Raji (cell line): ENCODE data around the gene ADAD2.

Experiments used
- POLR2A ChIP-seq: IDR thresholded peaks from 2 replicates; pipeline ENCODE4 v1.6.1; 2011; ENCODE audit warnings: low read depth, low read length, control low read depth; ENCODE audit not compliant: insufficient read depth

ADAD2 gene

GRCh38 chr16:84183572-84183875 is 7.4 kb upstream of the ADAD2 start:
- no peak for TF ChIP-seq POLR2A

DNA sequence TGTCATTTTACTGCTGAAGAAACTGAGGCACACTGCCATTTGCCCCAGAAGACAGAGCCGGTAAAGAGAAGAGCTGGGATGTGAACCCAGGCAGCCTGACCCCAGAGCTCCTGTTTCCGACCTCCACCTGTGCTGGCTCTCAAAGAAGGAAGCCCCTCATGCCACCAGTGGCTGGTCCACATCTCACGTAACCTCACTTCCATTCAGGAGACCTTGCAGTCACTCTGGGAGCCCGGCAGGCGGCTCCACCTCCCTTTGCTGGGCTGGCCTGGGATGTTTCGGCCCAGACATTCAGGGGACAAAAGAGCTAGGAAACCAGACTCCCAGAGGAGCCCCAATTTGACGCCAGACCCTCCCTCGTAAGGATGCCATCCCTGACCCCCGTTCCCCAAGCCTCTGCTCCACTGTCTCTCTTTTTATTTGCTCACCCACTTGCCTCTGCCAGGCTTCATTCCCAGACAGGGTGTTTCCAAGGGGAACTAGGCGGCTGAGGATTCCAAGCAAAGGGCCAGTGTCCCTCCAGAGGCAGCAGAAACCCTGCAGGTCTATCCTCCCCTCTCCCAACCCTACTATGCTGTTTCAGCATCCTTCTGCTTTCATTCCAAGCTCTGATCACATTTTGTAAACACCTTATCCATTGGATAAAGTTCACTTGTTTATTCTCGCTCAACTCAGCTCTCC is 6.9 kb upstream of the ADAD2 start:
- TF ChIP-seq POLR2A: no peak

GRCh38 chr16:84184775-84185174 is 6.2 kb upstream of the ADAD2 start:
- no peak for TF ChIP-seq POLR2A

- peak; percentile 84 for TF ChIP-seq POLR2A
Observed at GRCh38 chr16:84186685-84187437, 4.1 kb upstream of the ADAD2 start, which contains the start of gene TAF1C. Gene TAF1C (minus strand): TSS chr16:84187057. CDS start chr16:84184988, 2,069 bp downstream.

- TF ChIP-seq POLR2A: no peak
Observed at GRCh38 chr16:84191466-84191865, 509 bp downstream of the ADAD2 start.

- no peak for TF ChIP-seq POLR2A
Observed at GRCh38 chr16:84193480-84193879, 2.5 kb downstream of the ADAD2 start.

DNA sequence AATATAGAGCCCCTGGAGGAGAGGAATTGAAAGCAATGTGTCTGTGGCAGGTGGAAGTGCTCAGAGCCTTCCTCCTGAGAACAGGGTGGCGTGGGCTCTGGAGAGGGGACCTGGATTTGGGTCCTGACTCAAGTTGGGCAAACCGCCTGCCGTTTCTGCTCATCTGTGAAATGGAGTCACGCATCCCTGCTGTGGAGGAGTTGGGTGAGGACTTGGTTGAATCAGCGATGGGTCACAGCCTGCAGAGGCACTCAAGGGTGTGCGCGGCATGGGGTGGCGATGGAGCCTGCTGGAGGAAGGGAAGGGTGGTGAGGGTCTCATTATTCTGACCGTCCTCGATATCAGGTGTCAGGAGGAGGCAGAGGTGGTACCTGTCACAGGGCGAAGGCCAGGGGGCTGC is 3.1 kb downstream of the ADAD2 start:
- TF ChIP-seq POLR2A: no peak

- TF ChIP-seq POLR2A: no peak
Observed at GRCh38 chr16:84194470-84195200, 3.7 kb downstream of the ADAD2 start.

DNA sequence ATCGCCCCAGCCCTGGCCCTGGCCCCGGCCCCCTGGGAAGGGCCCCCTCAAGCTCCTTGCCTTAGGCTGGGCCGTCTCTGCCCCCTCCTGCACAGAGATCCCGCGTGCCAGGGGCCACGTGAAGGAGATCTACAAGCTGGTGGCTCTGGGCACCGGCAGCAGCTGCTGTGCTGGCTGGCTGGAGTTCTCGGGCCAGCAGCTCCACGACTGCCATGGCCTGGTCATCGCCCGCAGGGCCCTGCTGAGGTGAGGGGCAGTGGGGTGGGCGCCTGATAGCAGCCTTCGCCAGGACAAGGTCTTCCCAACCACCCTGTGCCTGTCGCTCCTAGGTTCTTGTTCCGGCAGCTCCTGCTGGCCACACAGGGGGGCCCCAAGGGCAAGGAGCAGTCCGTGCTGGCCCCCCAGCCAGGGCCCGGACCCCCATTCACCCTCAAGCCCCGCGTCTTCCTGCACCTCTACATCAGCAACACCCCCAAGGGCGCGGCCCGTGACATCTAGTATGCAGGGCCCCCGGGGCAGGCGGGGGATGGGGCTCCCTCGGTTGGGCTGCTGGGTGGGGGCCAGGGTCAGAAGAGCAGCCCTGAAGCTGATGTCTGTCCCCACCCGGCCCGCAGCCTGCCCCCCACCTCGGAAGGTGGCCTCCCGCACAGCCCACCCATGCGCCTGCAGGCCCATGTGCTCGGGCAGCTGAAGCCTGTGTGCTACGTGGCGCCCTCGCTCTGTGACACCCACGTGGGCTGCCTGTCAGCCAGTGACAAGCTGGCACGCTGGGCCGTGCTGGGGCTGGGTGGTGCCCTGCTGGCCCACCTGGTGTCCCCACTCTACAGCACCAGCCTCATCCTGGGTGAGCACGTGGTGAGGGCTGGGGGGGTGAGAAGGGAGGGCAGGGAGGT is 4.5 kb downstream of the ADAD2 start:
- TF ChIP-seq POLR2A: no peak

GRCh38 chr16:84196101-84196500 is 5.1 kb downstream of the ADAD2 start:
- no peak for TF ChIP-seq POLR2A

GRCh38 chr16:84196727-84197394 is 5.9 kb downstream of the ADAD2 start:
- TF ChIP-seq POLR2A: no peak

GRCh38 chr16:84197466-84198128 is 6.6 kb downstream of the ADAD2 start:
- TF ChIP-seq POLR2A: no peak

DNA sequence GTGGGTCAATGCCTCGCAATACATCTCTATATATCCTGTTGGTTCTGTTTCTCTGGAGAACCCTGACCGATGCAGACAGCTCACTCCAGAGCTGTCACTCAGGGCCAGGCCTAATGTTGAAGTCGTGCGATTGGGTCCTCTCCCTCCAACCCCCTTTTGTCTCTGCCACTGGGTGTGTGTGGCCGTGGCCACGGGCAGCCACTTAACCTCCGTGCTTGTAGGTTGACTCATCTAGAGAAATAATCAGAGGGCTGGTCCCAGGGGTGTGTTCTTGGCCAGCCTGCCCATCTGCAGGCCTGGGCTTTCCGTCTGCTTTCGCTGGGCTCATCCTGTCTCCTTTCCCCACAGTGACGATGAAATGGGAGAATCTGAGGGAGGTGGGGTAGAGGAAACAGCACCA is 7.4 kb downstream of the ADAD2 start:
- TF ChIP-seq POLR2A: no peak

- TF ChIP-seq POLR2A: no peak
Observed at GRCh38 chr16:84199097-84199496, 8.1 kb downstream of the ADAD2 start.
